K562 (cell line): ENCODE data around the gene PFDN2. TPM values are rescaled to one million over a fixed set of nuclear protein-coding genes. Genes with fewer than 3 reads are reported as not detected.

ENCODE experiments used
- ARID1B ChIP-seq: fragments of 450-650 bp; IDR thresholded peaks from 2 replicates; pipeline ENCODE4 v1.6.1; 2016; ENCODE audit warnings: antibody characterized with exemption, mild to moderate bottlenecking, inconsistent platforms
- COPS2 ChIP-seq: fragments of 450-650 bp; conservative IDR thresholded peaks from 2 replicates; pipeline ENCODE4 v1.6.1; 2016; ENCODE audit warnings: mild to moderate bottlenecking, moderate library complexity
- ELK3 ChIP-seq: fragments of 450-650 bp; formaldehyde crosslinking; IDR thresholded peaks from 2 replicates; pipeline ENCODE4 v1.4.0; 2020; ENCODE audit warnings: mild to moderate bottlenecking
- EZH2 ChIP-seq: IDR thresholded peaks from 2 replicates; pipeline ENCODE4 v1.6.1; 2012; ENCODE audit warnings: low read depth, mild to moderate bottlenecking, inconsistent platforms, low read length, borderline replicate concordance
- FOXK2 ChIP-seq, 2 experiments: fragments of 450-650 bp; IDR thresholded peaks in 1 of 2; conservative IDR thresholded peaks in 1 of 2; 2 replicates each; pipeline ENCODE4 v1.6.1; 2016; ENCODE audit warnings: low read depth in 2 of 2, mild to moderate bottlenecking in 1 of 2
- FOXP1 ChIP-seq: sonication (generic); formaldehyde crosslinking; IDR thresholded peaks from 2 replicates; pipeline ENCODE4 v1.8.0; 2022; ENCODE audit warnings: mild to moderate bottlenecking, missing genetic modification reagents
- NCOA4 ChIP-seq: fragments of 450-650 bp; IDR thresholded peaks from 2 replicates; pipeline ENCODE4 v1.6.1; 2018; ENCODE audit warnings: mild to moderate bottlenecking; ENCODE audit not compliant: partially characterized antibody
- NFE2 ChIP-seq: IDR thresholded peaks from 2 replicates; pipeline ENCODE4 v1.6.1; 2014; ENCODE audit warnings: antibody characterized with exemption, low read depth
- SIN3B ChIP-seq: fragments of 450-650 bp; IDR thresholded peaks from 2 replicates; pipeline ENCODE4 v1.6.1; 2017; ENCODE audit warnings: low read depth, mild to moderate bottlenecking, moderate library complexity
- SRSF9 ChIP-seq: fragments of 200-400 bp; formaldehyde crosslinking; IDR thresholded peaks from 2 replicates; pipeline ENCODE4 v1.6.1; 2017; ENCODE audit warnings: low read depth, low read length, borderline replicate concordance
- TCFL5 ChIP-seq: fragments of 250-450 bp; sonication (Bioruptor Pico); conservative IDR thresholded peaks from 2 replicates; pipeline ENCODE4 v1.6.1; 2021; ENCODE audit warnings: mild to moderate bottlenecking, moderate library complexity, matching md5 sums
- TGIF2 ChIP-seq: sonication (generic); formaldehyde crosslinking; IDR thresholded peaks from 2 replicates; pipeline ENCODE4 v1.8.1; 2022; ENCODE audit warnings: mild to moderate bottlenecking, missing genetic modification reagents, moderate library complexity
- TRIM25 ChIP-seq: fragments of 450-650 bp; IDR thresholded peaks from 2 replicates; pipeline ENCODE4 v1.7.0; 2016; ENCODE audit warnings: borderline replicate concordance
- XRCC5 ChIP-seq: fragments of 200-400 bp; formaldehyde crosslinking; IDR thresholded peaks from 2 replicates; pipeline ENCODE4 v1.6.1; 2017; ENCODE audit warnings: low read depth, mild to moderate bottlenecking, low read length
- ZNF165 ChIP-seq: fragments of 250-450 bp; sonication (Bioruptor Pico); IDR thresholded peaks from 2 replicates; pipeline ENCODE4 v1.4.0; 2020; ENCODE audit warnings: borderline replicate concordance
- ZNF395 ChIP-seq: fragments of 200-800 bp; sonication (Bioruptor generic); IDR thresholded peaks from 2 replicates; pipeline ENCODE4 v1.6.1; 2017; ENCODE audit warnings: missing genetic modification characterization, missing compliant biosample characterization
- ZNF436 ChIP-seq: fragments of 250-450, 450-650 bp; sonication (Bioruptor Pico); formaldehyde crosslinking; IDR thresholded peaks from 2 replicates; pipeline ENCODE4 v1.7.0; 2020; ENCODE audit warnings: mild to moderate bottlenecking
- ZNF444 ChIP-seq: fragments of 250-450 bp; sonication (Bioruptor Pico); IDR thresholded peaks from 2 replicates; pipeline ENCODE4 v1.4.0; 2020; ENCODE audit warnings: mild to moderate bottlenecking, moderate library complexity
- ZNF778 ChIP-seq: fragments of 450-650 bp; formaldehyde crosslinking; IDR thresholded peaks from 2 replicates; pipeline ENCODE4 v1.4.0; 2020; ENCODE audit warnings: mild to moderate bottlenecking, moderate library complexity
- polyA plus RNA-seq, 8 experiments: library from polyadenylated mRNA; depleted of rRNA in 4 of 8; stranded (reverse) in 5 of 8; unstranded in 3 of 8; fragments of >200 nt; fragmentation: Nextera tagmentation in 2 of 8; fragmentation: Illumina TruSeq in 1 of 8; extraction: Ambion mirVana in 2 of 8; extraction: Trizol in 1 of 8; gene quantifications; 2 replicates each; pipeline versions ENCODE4 v1.2.1 to v1.2.3, GENCODE V29; 2011 to 2014; ENCODE audit warnings: inconsistent platforms in 1 of 8, missing spikeins in 1 of 8
- total RNA-seq, 7 experiments: library from RNA; depleted of rRNA in 6 of 7; stranded (reverse); fragments of >200 nt in 6 of 7; fragmentation: Illumina TruSeq in 2 of 7; extraction: Trizol in 2 of 7; gene quantifications; 2 replicates each; pipeline versions ENCODE4 v1.2.1 to v1.2.3, GENCODE V29; 2011 to 2021; ENCODE audit warnings: low replicate concordance in 1 of 7
- TF ChIP-seq, protein P1 (sequence below), 3 experiments: fragments of 200-800 bp in 1 of 3; fragments of 250-450 bp in 1 of 3; fragments of 450-650 bp in 1 of 3; sonication (Bioruptor Pico) in 1 of 3; sonication (Bioruptor generic) in 1 of 3; formaldehyde crosslinking in 1 of 3; IDR thresholded peaks; 2 replicates each; pipeline versions ENCODE4 v1.6.1 to v1.8.0; 2016 to 2022; ENCODE audit warnings: mild to moderate bottlenecking in 2 of 3, missing genetic modification characterization in 2 of 3, missing compliant biosample characterization in 1 of 3, moderate library complexity in 1 of 3

PFDN2 gene
- total and polyA plus RNA-seq, 9 of the 15 experiments (the other 6 are each of a cell fraction or from before 2014, with no cell fraction given): 50.2 to 361 (median 144) TPM

GRCh38 chr1:161117759-161118581 is at the start of gene PFDN2, which contains the start of gene NIT1 (continued):
- TF ChIP-seq EZH2: no peak
- no peak for TF ChIP-seq TGIF2 (CRISPR knock-in tag)
- TF ChIP-seq ELK3 (CRISPR knock-in tag): no peak
- TF ChIP-seq XRCC5: 0 out of 2 replicates have a peak, but pooled peaks have one; percentile 2
- TF ChIP-seq FOXP1 (CRISPR knock-in tag): peak; percentile 56; the same call in 1 of the 2 replicates
- no peak for TF ChIP-seq TRIM25
- no peak for TF ChIP-seq ZNF436
- no peak for TF ChIP-seq TCFL5
- TF ChIP-seq ZNF165: peak; percentile 49; the same call in 1 of the 2 replicates
- no peak for TF ChIP-seq SRSF9
- TF ChIP-seq ZNF395: no peak
- TF ChIP-seq NCOA4: no peak
- 0 out of 4 replicates have a peak, but pooled peaks of 1 of the 2 experiments have one; percentile 4 for TF ChIP-seq FOXK2 (conservative IDR thresholded peaks at IDR 0.05 in 1 of 2, IDR thresholded peaks at IDR 0.05 in 1 of 2; ENCODE audit: low read depth in 2 of 2)
- no peak for TF ChIP-seq COPS2
- no peak for TF ChIP-seq ZNF444
- TF ChIP-seq ZNF778 (CRISPR knock-in tag): no peak
- TF ChIP-seq, protein P1, sequence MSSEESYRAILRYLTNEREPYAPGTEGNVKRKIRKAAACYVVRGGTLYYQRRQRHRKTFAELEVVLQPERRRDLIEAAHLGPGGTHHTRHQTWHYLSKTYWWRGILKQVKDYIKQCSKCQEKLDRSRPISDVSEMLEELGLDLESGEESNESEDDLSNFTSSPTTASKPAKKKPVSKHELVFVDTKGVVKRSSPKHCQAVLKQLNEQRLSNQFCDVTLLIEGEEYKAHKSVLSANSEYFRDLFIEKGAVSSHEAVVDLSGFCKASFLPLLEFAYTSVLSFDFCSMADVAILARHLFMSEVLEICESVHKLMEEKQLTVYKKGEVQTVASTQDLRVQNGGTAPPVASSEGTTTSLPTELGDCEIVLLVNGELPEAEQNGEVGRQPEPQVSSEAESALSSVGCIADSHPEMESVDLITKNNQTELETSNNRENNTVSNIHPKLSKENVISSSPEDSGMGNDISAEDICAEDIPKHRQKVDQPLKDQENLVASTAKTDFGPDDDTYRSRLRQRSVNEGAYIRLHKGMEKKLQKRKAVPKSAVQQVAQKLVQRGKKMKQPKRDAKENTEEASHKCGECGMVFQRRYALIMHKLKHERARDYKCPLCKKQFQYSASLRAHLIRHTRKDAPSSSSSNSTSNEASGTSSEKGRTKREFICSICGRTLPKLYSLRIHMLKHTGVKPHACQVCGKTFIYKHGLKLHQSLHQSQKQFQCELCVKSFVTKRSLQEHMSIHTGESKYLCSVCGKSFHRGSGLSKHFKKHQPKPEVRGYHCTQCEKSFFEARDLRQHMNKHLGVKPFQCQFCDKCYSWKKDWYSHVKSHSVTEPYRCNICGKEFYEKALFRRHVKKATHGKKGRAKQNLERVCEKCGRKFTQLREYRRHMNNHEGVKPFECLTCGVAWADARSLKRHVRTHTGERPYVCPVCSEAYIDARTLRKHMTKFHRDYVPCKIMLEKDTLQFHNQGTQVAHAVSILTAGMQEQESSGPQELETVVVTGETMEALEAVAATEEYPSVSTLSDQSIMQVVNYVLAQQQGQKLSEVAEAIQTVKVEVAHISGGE (CRISPR knock-in tag; IDR thresholded peaks at IDR 0.05): peak in 1 of 3 experiments; percentile 84; a peak in 3 of 6 replicates
- peak; percentile 92 for TF ChIP-seq SIN3B
- TF ChIP-seq NFE2: no peak
- TF ChIP-seq ARID1B: 0 out of 2 replicates have a peak, but pooled peaks have one; percentile 25
